Measurements from ENCODE around the gene KRTAP10-9.
"Not testable (repeated sequence)": the region's sequence is repeated elsewhere in the genome, so short reads cannot be mapped to it uniquely, and the experiment has no call there.

KRTAP10-9 gene

GRCh38 chr21:44596068-44596725 lies 30.7 kb upstream of the KRTAP10-9 start:
- no peak for DNase-seq

- no peak for DNase-seq
Measured at GRCh38 chr21:44598061-44598460, 28.8 kb upstream of the KRTAP10-9 start.

- no peak for DNase-seq
Measured at GRCh38 chr21:44599264-44600029, 27.4 kb upstream of the KRTAP10-9 start.

- DNase-seq: not testable (repeated sequence)
Measured at GRCh38 chr21:44600118-44600978, 26.5 kb upstream of the KRTAP10-9 start, which contains the start of gene KRTAP10-7. TSS of gene KRTAP10-7 (plus strand) at chr21:44600597. CDS start at chr21:44600622, 25 bp downstream.

GRCh38 chr21:44601091-44601490 lies 25.8 kb upstream of the KRTAP10-9 start:
- DNase-seq: not testable (repeated sequence)

GRCh38 chr21:44601596-44602462 lies 25.1 kb upstream of the KRTAP10-9 start:
- no peak for DNase-seq

- no peak for DNase-seq
Measured at GRCh38 chr21:44602463-44602850, 24.4 kb upstream of the KRTAP10-9 start.

GRCh38 chr21:44603109-44603875 lies 23.6 kb upstream of the KRTAP10-9 start:
- no peak for DNase-seq

GRCh38 chr21:44603911-44604310 lies 23.0 kb upstream of the KRTAP10-9 start:
- no peak for DNase-seq

- no peak for DNase-seq
Measured at GRCh38 chr21:44606495-44606894, 20.4 kb upstream of the KRTAP10-9 start.

- no peak for DNase-seq
Measured at GRCh38 chr21:44609193-44609592, 17.7 kb upstream of the KRTAP10-9 start.

- DNase-seq: not testable (repeated sequence)
Measured at GRCh38 chr21:44610157-44610843, 16.6 kb upstream of the KRTAP10-9 start.

- DNase-seq: no peak
Measured at GRCh38 chr21:44611551-44611950, 15.3 kb upstream of the KRTAP10-9 start.

GRCh38 chr21:44612029-44612486 lies 14.8 kb upstream of the KRTAP10-9 start, which contains the start of gene KRTAP10-8:
TSS of gene KRTAP10-8 (plus strand) at chr21:44612079. CDS start at chr21:44612101, 22 bp downstream.
- no peak for DNase-seq

- no peak for DNase-seq
Measured at GRCh38 chr21:44612669-44613229, 14.1 kb upstream of the KRTAP10-9 start.

GRCh38 chr21:44613386-44614155 lies 13.3 kb upstream of the KRTAP10-9 start:
- DNase-seq: no peak

- DNase-seq: no peak
Measured at GRCh38 chr21:44614161-44614631, 12.7 kb upstream of the KRTAP10-9 start.

- DNase-seq: no peak
Measured at GRCh38 chr21:44614961-44615391, 11.9 kb upstream of the KRTAP10-9 start.

- DNase-seq: no peak
Measured at GRCh38 chr21:44615466-44615865, 11.4 kb upstream of the KRTAP10-9 start.
